ENCODE measurements around the gene RNASE12.
"Not testable (repeated sequence)": the region's sequence is repeated elsewhere in the genome, so short reads cannot be mapped to it uniquely, and the experiment has no call there.

DNA sequence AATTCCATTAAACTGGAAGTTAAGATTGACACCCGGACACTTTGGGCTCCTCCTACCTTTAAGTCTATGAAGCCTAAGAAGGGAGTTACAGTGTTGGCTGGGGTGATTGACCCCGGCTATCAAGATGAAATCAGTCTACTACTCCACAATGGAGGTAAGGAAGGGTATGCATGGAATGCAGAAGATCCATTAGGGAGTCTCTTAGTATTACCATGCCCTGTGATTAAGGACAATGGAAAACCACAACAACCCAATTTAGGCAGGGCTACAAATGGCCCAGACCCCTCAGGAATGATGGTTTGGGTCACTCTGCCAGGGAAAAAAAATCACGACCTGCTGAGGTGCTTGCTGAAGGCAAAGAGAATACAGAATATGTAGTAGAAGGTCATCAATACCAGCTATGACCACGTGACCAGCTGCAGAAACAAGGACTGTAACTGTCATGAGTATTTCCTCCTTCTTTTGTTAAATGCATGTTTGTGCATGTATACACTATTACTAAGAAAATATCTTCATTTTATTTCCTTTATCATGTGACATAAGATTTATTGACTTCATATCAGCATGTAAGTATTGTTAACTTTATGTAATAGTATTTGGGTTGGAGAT, 18.7 kb downstream of the RNASE12 start:
- TF ChIP-seq POLR2A (IDR thresholded peaks at IDR 0.05): not testable (repeated sequence)
- TF ChIP-seq, protein P1, sequence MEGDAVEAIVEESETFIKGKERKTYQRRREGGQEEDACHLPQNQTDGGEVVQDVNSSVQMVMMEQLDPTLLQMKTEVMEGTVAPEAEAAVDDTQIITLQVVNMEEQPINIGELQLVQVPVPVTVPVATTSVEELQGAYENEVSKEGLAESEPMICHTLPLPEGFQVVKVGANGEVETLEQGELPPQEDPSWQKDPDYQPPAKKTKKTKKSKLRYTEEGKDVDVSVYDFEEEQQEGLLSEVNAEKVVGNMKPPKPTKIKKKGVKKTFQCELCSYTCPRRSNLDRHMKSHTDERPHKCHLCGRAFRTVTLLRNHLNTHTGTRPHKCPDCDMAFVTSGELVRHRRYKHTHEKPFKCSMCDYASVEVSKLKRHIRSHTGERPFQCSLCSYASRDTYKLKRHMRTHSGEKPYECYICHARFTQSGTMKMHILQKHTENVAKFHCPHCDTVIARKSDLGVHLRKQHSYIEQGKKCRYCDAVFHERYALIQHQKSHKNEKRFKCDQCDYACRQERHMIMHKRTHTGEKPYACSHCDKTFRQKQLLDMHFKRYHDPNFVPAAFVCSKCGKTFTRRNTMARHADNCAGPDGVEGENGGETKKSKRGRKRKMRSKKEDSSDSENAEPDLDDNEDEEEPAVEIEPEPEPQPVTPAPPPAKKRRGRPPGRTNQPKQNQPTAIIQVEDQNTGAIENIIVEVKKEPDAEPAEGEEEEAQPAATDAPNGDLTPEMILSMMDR (IDR thresholded peaks at IDR 0.05): not testable (repeated sequence)
